Measurements from ENCODE around the gene WWC1. TPM values are rescaled to one million over a fixed set of nuclear protein-coding genes. Genes with fewer than 3 reads are reported as not detected.

Gene WWC1
- total RNA-seq, 1 experiment from 2014 or later = 29.4 TPM

- Histone ChIP-seq H3K27ac (ENCODE audit: low read length) (no peak overlapping the region), H3K27me3 (ENCODE audit: control insufficient read depth, insufficient read depth, low read length) (no peaks in the 10 kb centered on the region), H3K4me1 (ENCODE audit: control insufficient read depth, insufficient read depth, low read length) (peaks cover 7% of the 10 kb centered on the region; the same call in 1 of the 2 replicates), H3K4me3 (ENCODE audit: low read depth in 2 of 2, low read length in 2 of 2) (no peak overlapping the region), H3K9me3 (ENCODE audit: control insufficient read depth, insufficient read depth, low read depth, low read length) (no peaks in the 10 kb centered on the region), H3K36me3 (ENCODE audit: control insufficient read depth, insufficient read depth, low read length) (no peaks in the 10 kb centered on the region)
- no peak for ATAC-seq
- no TSS peak for BruUV-seq (replicated peaks)
- no peak for TF ChIP-seq CTCF (IDR thresholded peaks at IDR 0.05)
- no peak for TF ChIP-seq SIN3A (IDR thresholded peaks at IDR 0.05; ENCODE audit: borderline replicate concordance, insufficient read depth, low read depth, low read length)
- TF ChIP-seq TCF7L2 (IDR thresholded peaks at IDR 0.05; ENCODE audit: low read depth, low read length) = no peak
- no peak for TF ChIP-seq POLR2AphosphoS5 (IDR thresholded peaks at IDR 0.05; ENCODE audit: low read depth, low read length)
- no peak for TF ChIP-seq REST (IDR thresholded peaks at IDR 0.05; ENCODE audit: insufficient read depth in 1 of 2, low read depth in 2 of 2, low read length in 1 of 2)
- in situ Hi-C loops (cut with HindIII; ENCODE audit: low pct_unique_long_range_greater_than_20kb, low sequenced_read_pairs) (no loop called here), intact Hi-C loops (cut with micrococcal nuclease; ENCODE audit: unreplicated experiment) (no loop called here)
- CTCF ChIA-PET = no interaction called here
- no peak for DNase-seq (ENCODE audit: low read depth, low spot score)
- POLR2A ChIA-PET = no interaction called here
These were observed 25.4 kb upstream of the WWC1 start for GRCh38 chr5:168266016-168266415.

- Histone ChIP-seq H3K9me3 (ENCODE audit: control insufficient read depth, insufficient read depth, low read depth, low read length) (no peaks in the 10 kb centered on the region), H3K4me1 (ENCODE audit: control insufficient read depth, insufficient read depth, low read length) (peaks cover 7% of the 10 kb centered on the region; the same call in 1 of the 2 replicates), H3K27me3 (ENCODE audit: control insufficient read depth, insufficient read depth, low read length) (no peaks in the 10 kb centered on the region), H3K36me3 (ENCODE audit: control insufficient read depth, insufficient read depth, low read length) (no peaks in the 10 kb centered on the region), H3K4me3 (ENCODE audit: low read depth in 2 of 2, low read length in 2 of 2) (peak overlapping the region; percentile 43 to 64), H3K27ac (ENCODE audit: low read length) (peak overlapping the region; percentile 56; the same call in 1 of the 2 replicates)
- DNase-seq (ENCODE audit: low read depth, low spot score) (peak; percentile 52), ATAC-seq (peak; percentile 95)
- TF ChIP-seq TCF7L2 (IDR thresholded peaks at IDR 0.05; ENCODE audit: low read depth, low read length) (peak; percentile 84; the same call in 1 of the 2 replicates), SIN3A (IDR thresholded peaks at IDR 0.05; ENCODE audit: borderline replicate concordance, insufficient read depth, low read depth, low read length) (no peak), CTCF (IDR thresholded peaks at IDR 0.05) (peak; percentile 88), POLR2AphosphoS5 (IDR thresholded peaks at IDR 0.05; ENCODE audit: low read depth, low read length) (no peak), REST (IDR thresholded peaks at IDR 0.05; ENCODE audit: insufficient read depth in 1 of 2, low read depth in 2 of 2, low read length in 1 of 2) (no peak)
- ChIA-PET POLR2A (interaction anchor here (0.6 kb wide), 1 partner anchor 237 kb away, joined by 13 read pairs; no protein-coding TSS in a partner anchor), CTCF (no interaction called here)
- intact Hi-C loops (cut with micrococcal nuclease; ENCODE audit: unreplicated experiment) (loop anchor here (2.0 kb wide), 1 partner anchor 218 kb away; the partner anchor contains the start of gene RARS1), in situ Hi-C loops (cut with HindIII; ENCODE audit: low pct_unique_long_range_greater_than_20kb, low sequenced_read_pairs) (no loop called here)
- BruUV-seq (replicated peaks) = no TSS peak
These were observed 22.2 kb upstream of the WWC1 start for GRCh38 chr5:168268949-168269936.

Data from Panc1 (cell line).